Measurements from ENCODE around the gene ADAM8.

DNA sequence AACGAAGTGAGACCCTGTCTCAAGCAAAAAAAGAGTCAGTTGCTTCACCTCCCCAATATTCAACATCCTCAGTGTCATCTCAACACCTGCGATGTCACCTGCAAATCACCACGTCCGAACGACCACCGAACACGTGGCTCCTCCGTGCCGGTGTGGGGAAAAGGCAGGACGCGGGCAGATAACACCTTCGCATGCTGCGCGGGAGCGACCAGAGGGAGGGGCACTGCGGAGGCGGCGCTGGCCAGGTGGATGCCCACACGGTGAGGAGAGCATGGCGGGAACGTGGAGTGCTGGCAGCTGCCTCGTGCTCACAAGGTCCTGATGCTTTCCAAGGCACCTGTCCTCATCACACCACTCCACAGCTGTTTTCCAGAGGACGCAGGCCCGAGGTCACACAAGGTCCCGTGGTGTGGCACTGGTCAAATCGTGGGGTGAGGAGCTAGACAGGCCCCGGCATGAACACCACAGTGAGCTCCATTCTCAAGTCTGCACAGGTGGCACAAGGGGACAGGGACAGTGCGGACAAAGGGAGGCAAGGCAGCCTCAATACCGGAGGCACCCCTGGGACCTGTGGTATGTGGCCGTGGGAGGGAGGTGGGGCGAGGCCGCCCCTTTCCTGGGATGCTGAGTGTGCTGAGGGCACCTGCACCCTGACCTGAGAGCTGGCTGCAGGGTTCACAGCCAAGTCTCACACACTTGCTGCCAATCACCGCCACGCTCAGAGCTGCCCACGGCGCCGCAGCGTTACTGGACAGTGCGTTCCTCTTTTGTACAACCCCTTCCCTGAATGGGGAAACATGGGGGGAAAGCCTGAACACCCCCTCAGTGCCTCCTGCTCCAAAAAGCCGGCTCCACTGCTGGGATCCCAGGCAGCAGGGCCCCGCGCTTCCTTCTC, 19.0 kb upstream of the ADAM8 start:
- TF ChIP-seq POLR2A (IDR thresholded peaks at IDR 0.05; ENCODE audit: low read depth, low read length), result no peak
- TF ChIP-seq SPI1 (IDR thresholded peaks at IDR 0.05; ENCODE audit: low read depth, low read length), result no peak
- TF ChIP-seq POLR2AphosphoS5 (IDR thresholded peaks at IDR 0.05; ENCODE audit: low read depth, low read length), result no peak
- no peak for TF ChIP-seq TAF1 (IDR thresholded peaks at IDR 0.05; ENCODE audit: low read depth, low read length)
- TF ChIP-seq PAX5 (IDR thresholded peaks at IDR 0.05; ENCODE audit: insufficient read depth, low read length, severe bottlenecking), result no peak
